Upper lobe of left lung (tissue), 4 donors: ENCODE data around the gene MYBPHL.

Source experiments
- POLR2A ChIP-seq, 4 donors: fragments of 450-650 bp; IDR thresholded peaks; one replicate each; pipeline ENCODE4 v1.5.1; 2016 to 2017; ENCODE audit warnings: antibody characterized with exemption in 4 of 4, mild to moderate bottlenecking in 2 of 4
- POLR2AphosphoS5 ChIP-seq, 2 donors: sonication (generic); formaldehyde crosslinking; IDR thresholded peaks; one replicate each; pipeline ENCODE4 v1.5.1; 2017; ENCODE audit warnings: antibody characterized with exemption in 2 of 2
- TF ChIP-seq, protein P1 (sequence below), 6 experiments: fragments of 450-650 bp in 4 of 6; fragments of 200-600 bp in 2 of 6; sonication (generic) in 2 of 6; IDR thresholded peaks; one replicate each; pipeline ENCODE4 v1.5.1; 2016 to 2019; ENCODE audit warnings: antibody characterized with exemption in 6 of 6

DNA sequence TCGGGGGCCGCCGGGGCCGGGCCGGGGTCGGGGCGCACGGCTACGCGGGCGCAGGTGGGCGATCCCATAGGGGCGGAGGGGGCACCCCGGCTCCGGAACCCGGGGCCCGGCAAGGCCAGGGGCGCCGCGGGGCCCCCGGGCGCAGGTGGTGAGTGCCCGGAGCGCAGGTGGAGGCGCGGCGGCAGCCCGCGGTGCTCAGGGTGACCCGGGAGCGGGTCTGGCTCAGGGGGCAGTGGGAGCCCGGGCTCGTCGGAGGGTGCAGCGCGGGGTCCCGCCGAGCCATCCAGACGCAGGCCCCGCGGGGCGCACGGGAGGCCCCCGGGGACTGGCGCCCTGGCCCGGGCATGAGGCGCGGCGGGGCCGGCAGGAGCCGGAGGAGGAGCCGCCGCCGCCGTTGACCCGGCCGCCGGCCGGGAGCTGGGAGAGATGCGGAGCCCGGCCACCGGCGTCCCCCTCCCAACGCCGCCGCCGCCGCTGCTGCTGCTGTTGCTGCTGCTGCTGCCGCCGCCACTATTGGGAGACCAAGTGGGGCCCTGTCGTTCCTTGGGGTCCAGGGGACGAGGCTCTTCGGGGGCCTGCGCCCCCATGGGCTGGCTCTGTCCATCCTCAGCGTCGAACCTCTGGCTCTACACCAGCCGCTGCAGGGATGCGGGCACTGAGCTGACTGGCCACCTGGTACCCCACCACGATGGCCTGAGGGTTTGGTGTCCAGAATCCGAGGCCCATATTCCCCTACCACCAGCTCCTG lies 57.0 kb downstream of the MYBPHL start:
- TF ChIP-seq, protein P1, sequence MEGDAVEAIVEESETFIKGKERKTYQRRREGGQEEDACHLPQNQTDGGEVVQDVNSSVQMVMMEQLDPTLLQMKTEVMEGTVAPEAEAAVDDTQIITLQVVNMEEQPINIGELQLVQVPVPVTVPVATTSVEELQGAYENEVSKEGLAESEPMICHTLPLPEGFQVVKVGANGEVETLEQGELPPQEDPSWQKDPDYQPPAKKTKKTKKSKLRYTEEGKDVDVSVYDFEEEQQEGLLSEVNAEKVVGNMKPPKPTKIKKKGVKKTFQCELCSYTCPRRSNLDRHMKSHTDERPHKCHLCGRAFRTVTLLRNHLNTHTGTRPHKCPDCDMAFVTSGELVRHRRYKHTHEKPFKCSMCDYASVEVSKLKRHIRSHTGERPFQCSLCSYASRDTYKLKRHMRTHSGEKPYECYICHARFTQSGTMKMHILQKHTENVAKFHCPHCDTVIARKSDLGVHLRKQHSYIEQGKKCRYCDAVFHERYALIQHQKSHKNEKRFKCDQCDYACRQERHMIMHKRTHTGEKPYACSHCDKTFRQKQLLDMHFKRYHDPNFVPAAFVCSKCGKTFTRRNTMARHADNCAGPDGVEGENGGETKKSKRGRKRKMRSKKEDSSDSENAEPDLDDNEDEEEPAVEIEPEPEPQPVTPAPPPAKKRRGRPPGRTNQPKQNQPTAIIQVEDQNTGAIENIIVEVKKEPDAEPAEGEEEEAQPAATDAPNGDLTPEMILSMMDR (IDR thresholded peaks at IDR 0.05), result no peak
- TF ChIP-seq POLR2AphosphoS5 (IDR thresholded peaks at IDR 0.05), result no peak
- no peak for TF ChIP-seq POLR2A (IDR thresholded peaks at IDR 0.05)
